ENCODE results near the gene RAB21.

- TF ChIP-seq CTCF (conservative IDR thresholded peaks at IDR 0.05 in 1 of 2, IDR thresholded peaks at IDR 0.05 in 1 of 2; ENCODE audit: extremely low read depth in 1 of 2, insufficient read depth in 1 of 2, low read depth in 1 of 2, low read length in 2 of 2): no peak
- TF ChIP-seq EZH2 (IDR thresholded peaks at IDR 0.05; ENCODE audit: borderline replicate concordance, low read length): no peak
Measured at GRCh38 chr12:71782017-71782416, 27.4 kb downstream of the RAB21 start.
